DND-41 (cell line): ENCODE results near the gene CYP4F3.

Source experiments
- ATAC-seq: fragments of 200-7000 bp; cut with Tn5 transposase; 3 replicates; pipeline ENCODE4 v1.9.1; 2021; ENCODE audit warnings: low read depth; ENCODE audit not compliant: insufficient read depth
- DNase-seq: peaks from one replicate; pipeline ENCODE4 v3.0.0-alpha.2; 2020
- H2AFZ ChIP-seq: 2 replicates; pipeline ENCODE4 v1.6.0; 2012; ENCODE audit warnings: low read depth, low read length
- H3K27ac ChIP-seq: 2 replicates; pipeline ENCODE4 v1.5.1; 2012; ENCODE audit warnings: low read length, inconsistent platforms
- H3K27me3 ChIP-seq: fragments of 200-600 bp; sonication (generic); 2 replicates; pipeline ENCODE4 v1.6.0; 2012; ENCODE audit warnings: low read length, mild to moderate bottlenecking, inconsistent platforms; ENCODE audit not compliant: insufficient read depth, poor library complexity
- H3K36me3 ChIP-seq: 2 replicates; pipeline ENCODE4 v1.5.1; 2012; ENCODE audit warnings: low read length, inconsistent platforms; ENCODE audit not compliant: insufficient read depth
- H3K4me1 ChIP-seq: 2 replicates; pipeline ENCODE4 v1.5.1; 2012; ENCODE audit warnings: mild to moderate bottlenecking, low read length; ENCODE audit not compliant: insufficient read depth
- H3K4me2 ChIP-seq: 2 replicates; pipeline ENCODE4 v1.6.0; 2012; ENCODE audit warnings: mild to moderate bottlenecking, moderate library complexity, low read length, inconsistent platforms; ENCODE audit not compliant: insufficient read depth
- H3K4me3 ChIP-seq, 2 experiments: fragments of 200-600 bp in 1 of 2; shearing (Covaris generic) in 1 of 2; 2 replicates each; pipeline ENCODE4 v1.5.1; 2012 to 2016; ENCODE audit warnings: inconsistent platforms in 2 of 2, low read length in 2 of 2, mild to moderate bottlenecking in 2 of 2, low read depth in 1 of 2, moderate library complexity in 1 of 2
- H3K79me2 ChIP-seq: 2 replicates; pipeline ENCODE4 v1.6.0; 2012; ENCODE audit warnings: low read length, inconsistent platforms; ENCODE audit not compliant: insufficient read depth
- H3K9ac ChIP-seq: 2 replicates; pipeline ENCODE4 v1.6.0; 2012; ENCODE audit warnings: low read depth, mild to moderate bottlenecking, inconsistent platforms, low read length, moderate library complexity
- H3K9me3 ChIP-seq: 2 replicates; pipeline ENCODE4 v1.5.1; 2012; ENCODE audit warnings: low read length, moderate library complexity, mild to moderate bottlenecking, inconsistent platforms; ENCODE audit not compliant: insufficient read depth, severe bottlenecking
- H4K20me1 ChIP-seq: 2 replicates; pipeline ENCODE4 v1.6.0; 2012; ENCODE audit warnings: low read length; ENCODE audit not compliant: insufficient read depth
- CTCF ChIP-seq: IDR thresholded peaks from 2 replicates; pipeline ENCODE4 v1.5.1; 2012; ENCODE audit warnings: borderline replicate concordance, low read length, moderate library complexity, mild to moderate bottlenecking; ENCODE audit not compliant: poor library complexity, severe bottlenecking; ENCODE audit errors: extremely low read depth
- EZH2 ChIP-seq: IDR thresholded peaks from 3 replicates; pipeline ENCODE4 v1.6.1; 2012; ENCODE audit warnings: borderline replicate concordance, low read depth, mild to moderate bottlenecking, moderate library complexity, low read length, inconsistent platforms; ENCODE audit not compliant: severe bottlenecking

CYP4F3 gene

GRCh38 chr19:15669440-15669839 is 28.7 kb downstream of the CYP4F3 start:
- Histone ChIP-seq H4K20me1 (no peaks in the 10 kb centered on the region), H3K9ac (no peak overlapping the region), H3K4me3 (no peak overlapping the region), H3K9me3 (no peaks in the 10 kb centered on the region), H3K36me3 (no peaks in the 10 kb centered on the region), H3K27me3 (no peaks in the 10 kb centered on the region), H3K27ac (no peak overlapping the region), H2AFZ (no peak overlapping the region), H3K4me1 (no peaks in the 10 kb centered on the region), H3K79me2 (no peaks in the 10 kb centered on the region), H3K4me2 (no peak overlapping the region)
- TF ChIP-seq EZH2 (no peak), CTCF (no peak)
- DNase-seq: no peak
- no peak for ATAC-seq

- no peak overlapping the region for H3K27ac ChIP-seq
- H3K9ac ChIP-seq: no peak overlapping the region
- DNase-seq (no peak), ATAC-seq (no peak)
- H3K4me3 ChIP-seq: no peak overlapping the region
- no peak overlapping the region for H2AFZ ChIP-seq
- H3K9me3 ChIP-seq: no peaks in the 10 kb centered on the region
- TF ChIP-seq CTCF (no peak), EZH2 (no peak)
- no peaks in the 10 kb centered on the region for H3K4me1 ChIP-seq
- H3K27me3 ChIP-seq: no peaks in the 10 kb centered on the region
- H4K20me1 ChIP-seq: no peaks in the 10 kb centered on the region
- H3K36me3 ChIP-seq: no peaks in the 10 kb centered on the region
- H3K79me2 ChIP-seq: no peaks in the 10 kb centered on the region
- no peak overlapping the region for H3K4me2 ChIP-seq
Measured at GRCh38 chr19:15669891-15670290, 29.2 kb downstream of the CYP4F3 start.

- Histone ChIP-seq H3K27ac (no peak overlapping the region), H3K9me3 (no peaks in the 10 kb centered on the region), H3K9ac (no peak overlapping the region), H3K79me2 (no peaks in the 10 kb centered on the region), H3K4me1 (no peaks in the 10 kb centered on the region), H3K4me3 (no peak overlapping the region), H3K36me3 (no peaks in the 10 kb centered on the region), H3K4me2 (no peak overlapping the region), H3K27me3 (no peaks in the 10 kb centered on the region), H2AFZ (no peak overlapping the region), H4K20me1 (no peaks in the 10 kb centered on the region)
- DNase-seq (no peak), ATAC-seq (no peak)
- TF ChIP-seq CTCF (no peak), EZH2 (no peak)
Measured at GRCh38 chr19:15671237-15671821, 30.6 kb downstream of the CYP4F3 start.
